ENCODE results near the gene CLASP1.
"Not testable (repeated sequence)": the region's sequence is repeated elsewhere in the genome, so short reads cannot be mapped to it uniquely, and the experiment has no call there.

CLASP1 gene

DNA sequence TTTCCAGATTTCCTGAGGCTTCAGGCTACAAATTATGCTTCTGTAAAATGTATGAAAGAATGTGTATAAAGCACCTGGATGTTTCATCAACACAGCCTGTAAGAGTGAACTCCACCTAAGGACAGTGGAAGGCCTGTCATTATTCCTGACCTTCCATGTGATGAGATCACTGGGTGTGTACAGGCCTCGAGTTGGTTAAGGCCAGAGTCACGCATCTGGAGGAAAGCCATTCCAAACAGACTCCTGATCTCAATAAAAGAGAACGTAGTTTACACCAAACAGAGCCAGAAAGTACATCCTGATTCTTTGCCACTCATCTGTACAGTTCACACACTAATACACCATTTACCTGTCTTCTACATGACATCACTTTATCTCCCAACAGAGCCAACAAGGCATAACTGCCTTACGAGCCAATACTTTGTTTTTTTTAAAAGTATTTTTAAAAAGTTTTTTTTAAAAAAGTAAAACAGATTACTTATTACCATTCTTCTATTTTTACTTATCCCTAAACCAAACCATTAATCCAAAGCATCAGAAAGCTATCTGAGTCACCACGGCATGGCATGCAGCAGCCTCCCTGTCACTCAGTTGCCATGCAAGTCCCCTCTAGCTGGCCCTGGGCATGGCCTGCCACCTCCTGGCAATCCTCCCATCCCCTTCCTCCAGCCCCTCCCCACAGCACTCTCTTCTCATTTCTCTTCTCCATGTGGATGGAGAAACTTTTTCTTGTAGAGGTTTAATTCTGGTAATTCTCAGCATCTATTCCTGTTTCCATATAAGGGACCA, 285.4 kb downstream of the CLASP1 start:
- no peak for DNase-seq

DNA sequence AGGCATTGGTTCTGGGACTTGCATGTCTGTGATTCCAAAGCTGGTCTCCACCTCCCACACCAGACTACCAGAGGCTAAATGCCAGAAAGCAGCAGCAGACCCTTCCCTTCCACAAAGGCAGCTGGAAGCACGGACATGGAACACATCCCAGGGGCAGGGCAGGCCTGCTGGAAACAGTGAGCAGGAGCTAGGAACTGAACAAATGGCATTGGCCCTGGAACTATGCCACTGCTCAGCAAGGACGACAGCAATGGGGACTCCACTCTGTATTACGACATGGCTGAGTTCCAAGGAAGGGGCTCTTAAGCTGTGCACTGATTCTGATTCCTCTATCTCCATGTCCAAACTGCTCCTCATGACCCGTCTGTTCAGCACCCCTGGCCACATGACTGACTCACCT, 286.5 kb downstream of the CLASP1 start:
- DNase-seq, result no peak

DNA sequence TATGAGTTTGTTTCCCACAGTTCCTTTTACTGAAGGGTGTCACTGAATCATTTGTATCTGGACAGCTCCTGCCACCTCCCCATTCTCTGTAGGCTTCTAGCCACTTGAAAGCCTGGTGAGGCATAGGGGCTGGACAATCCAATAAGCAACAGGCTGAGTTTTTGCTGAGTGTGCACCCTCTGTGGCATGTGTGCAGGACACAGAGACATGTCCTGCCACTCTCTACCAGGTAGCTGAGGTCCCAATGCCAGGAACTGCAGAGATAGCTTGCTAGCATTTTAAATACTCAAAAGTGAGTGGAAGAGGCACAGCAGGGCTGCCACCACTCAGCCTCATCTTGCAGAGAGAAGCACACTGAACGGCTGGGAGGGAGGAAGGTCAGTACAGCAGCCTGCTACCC, 287.0 kb downstream of the CLASP1 start:
- no peak for DNase-seq

DNA sequence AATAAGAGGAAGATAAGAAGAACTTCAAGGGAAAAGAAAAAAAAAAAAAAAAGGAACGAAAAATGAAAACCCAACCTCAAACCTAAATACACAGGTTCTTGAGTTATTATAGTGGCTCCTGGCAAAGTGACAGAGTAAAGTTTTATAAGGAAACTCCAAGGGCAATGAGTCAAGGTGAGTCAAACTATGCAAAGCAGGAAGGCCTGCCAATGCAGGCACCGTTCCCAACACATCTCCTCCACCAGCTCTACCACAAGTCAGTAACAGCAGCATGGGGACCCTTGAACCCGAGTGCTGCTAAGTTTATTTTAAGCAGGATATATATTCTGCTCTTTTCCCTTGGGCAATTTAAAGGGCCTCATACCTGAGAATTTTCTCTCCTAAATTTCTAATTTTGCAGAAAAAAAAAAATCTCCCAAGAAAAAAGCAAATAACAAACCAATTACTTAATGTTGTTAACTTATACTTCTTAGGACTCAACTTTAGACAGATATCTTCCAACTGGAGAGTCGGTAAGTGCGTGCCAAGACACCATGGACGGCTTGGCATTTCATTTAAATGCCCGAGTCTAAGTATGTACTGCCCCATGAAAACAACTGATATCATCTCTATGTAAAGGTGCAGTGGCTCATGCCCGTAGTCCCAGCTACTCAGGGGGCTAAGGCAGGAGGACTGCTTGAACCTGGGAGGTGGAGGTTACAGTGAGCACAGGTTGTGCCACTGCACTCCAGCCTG, 288.5 kb downstream of the CLASP1 start:
- DNase-seq, result no peak

DNA sequence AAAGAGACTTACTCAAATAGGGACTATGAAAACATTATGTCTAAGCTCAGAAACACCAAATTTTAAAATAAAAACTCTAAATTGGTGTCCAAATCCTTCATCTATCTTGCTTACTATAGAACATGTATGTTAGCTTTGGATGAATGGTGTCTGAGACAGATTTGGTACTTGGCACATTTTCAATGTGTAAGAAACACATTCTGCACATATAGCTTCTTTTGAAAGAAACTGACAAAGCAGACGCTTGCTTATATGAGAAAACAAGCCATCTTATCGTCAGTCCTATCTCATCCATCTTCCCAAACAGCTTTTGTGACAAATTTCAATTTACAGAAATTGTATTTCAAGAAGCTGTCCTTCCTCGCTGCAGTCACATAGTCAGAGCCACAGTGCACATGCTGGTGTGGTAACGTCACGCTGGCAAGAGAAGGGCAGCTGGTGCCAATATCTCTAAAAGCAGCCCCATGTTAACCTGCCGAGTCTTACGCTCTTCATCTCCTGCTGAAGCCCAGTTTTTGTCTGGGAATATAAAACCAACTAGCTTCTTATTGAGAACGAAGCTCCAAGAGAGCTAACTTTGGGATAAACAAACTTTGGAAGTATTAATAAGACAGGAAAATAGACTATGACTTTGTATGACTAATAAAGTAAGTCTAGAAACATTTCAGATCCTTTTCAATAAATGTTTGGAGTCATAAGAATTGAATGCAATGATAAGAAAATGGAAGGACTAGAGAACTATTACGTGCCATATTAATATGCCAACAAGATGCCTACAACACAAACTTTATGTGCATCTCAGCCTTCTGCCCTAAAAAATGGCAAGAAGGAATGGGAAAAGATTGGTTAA, 289.3 kb downstream of the CLASP1 start:
- no peak for DNase-seq

DNA sequence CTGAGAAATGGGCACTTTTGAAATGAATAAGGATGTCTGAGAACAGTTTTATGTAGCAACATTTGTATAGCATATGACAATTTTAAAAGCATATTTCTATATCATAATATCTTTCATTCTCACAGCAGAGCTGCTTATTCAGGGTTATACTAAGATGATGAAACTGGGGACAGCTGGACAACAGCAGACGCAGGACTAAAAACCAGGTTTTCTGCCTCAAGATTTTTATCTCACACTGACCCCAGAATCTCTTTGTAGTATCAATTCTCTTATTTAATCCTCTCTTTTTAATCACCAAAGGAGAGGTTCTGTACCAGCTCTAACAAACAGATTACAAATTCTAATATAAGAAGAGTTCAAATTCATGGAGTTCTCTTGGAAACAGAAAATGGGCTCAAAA, 290.1 kb downstream of the CLASP1 start:
- DNase-seq, result no peak

DNA sequence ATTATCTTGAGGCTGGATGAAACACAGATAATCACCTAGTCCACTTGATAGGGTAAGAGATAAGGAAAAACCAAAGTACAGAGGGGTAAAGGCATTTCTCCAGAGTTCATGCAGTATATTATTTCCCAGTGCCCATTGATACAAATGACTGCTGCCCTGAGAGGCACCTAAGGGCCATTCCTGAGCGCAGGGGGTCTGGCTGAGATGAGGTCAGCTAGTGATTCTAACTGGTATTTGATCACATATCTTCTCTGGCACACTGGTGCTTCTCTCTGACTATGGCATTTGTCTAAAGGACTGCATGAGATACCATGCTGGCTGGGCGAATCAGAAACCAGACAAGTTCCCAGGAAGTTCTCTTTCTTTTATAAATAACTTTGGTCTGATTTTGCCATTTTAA, 291.0 kb downstream of the CLASP1 start:
- no peak for DNase-seq

DNA sequence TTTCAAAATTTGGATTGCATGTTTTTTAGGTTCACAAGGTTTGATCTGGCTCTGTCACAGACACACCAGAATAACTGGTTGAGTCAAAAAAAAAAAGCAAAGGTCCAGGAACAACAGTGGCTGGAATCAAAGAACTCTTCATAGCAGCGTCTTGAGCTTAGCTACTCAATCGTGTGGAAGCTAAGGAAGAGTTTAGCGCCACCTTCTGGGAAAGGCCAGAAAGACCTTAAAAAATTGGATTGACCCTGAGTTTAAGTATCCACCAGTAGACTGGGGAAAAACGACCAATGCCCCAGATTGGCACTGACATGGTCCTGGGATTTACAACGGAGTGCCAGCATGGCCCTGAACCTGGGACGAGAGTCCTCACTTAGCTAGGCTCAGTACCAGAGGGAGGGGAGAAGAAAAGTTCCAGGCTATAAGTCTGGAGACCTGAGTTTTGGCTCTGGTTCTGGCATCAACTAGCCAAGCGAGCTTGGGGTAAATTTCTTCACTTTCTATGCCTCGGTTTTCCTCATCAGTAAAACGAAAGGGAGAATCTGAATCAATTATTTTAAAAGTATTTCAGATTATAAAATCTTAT, 293.1 kb downstream of the CLASP1 start:
- DNase-seq, result peak; percentile 3

DNA sequence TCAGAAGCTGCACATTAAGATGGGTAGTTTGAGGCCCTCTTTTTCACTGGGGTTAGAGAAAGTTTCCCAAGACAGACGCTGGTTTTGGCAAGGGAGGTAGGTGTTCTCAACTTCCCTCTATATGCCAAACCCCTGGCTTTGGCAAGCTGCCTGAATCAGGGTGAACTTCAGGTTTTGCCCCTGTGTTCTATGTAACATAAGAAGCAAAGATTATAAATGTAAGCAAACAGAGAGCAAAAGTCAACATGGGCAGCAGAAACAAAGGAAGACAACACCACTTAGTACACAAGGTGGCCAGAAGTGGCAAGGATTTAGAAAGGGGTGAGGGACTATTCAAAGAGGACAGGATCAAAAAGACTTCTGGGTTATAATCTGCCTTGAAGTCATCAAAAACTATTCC, 293.8 kb downstream of the CLASP1 start:
- DNase-seq, result no peak

DNA sequence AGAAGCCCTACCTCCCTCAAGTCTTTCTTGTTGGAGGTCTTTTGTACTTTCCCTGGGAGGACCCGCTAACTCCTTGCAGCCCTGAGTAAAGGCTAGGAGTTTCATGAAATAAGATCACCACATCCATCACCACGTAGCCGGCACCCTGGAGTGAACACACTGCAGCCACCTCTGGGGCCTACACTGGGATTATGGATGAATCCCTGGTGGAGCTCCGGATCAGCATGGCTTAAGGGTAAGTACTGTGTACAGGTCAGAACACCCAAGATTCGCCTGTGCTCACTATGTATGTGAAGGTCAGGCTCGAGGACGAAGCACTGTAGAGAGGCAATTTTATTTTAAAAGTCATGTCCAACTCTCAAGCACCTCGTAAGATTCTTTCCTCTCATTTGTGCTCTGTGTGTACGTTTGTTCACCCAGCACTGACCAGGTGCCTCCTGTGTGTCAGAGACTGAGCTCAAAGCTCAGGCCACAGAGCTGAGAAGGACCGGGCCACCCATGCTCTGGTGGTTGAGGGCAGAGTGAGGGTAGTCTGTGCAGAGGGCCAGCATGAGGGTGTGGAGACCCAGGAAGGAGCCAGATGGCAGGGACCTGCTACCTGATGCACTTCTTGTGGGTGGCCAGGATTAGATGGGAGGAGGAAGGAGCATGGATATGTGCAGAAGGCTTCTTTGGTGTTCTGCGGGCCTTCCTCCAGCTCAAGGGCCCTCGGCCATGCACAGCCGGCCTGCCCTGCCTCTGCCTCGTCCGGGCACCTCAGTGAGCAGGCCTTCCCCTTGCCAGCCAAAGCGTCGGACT, 297.5 kb downstream of the CLASP1 start:
- DNase-seq, result no peak

DNA sequence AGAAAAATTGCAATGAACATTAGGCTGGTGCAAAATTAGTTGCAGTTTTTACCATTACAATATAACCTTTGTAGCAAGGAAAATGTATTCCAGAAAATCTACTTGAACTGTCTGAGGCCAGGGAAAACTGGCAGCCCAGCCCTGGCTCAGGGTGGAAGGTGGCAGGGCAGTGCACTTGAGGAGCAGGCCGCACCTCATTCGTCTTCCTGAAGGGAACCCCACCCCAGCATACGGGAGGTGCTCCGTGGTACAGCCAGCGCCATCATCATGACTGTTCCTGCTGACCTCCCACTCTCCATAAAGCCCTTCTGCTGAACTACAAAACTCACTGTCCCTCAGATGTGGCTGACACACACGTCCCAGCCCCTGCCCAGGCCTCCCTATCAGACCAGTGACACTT, 298.4 kb downstream of the CLASP1 start:
- no peak for DNase-seq

DNA sequence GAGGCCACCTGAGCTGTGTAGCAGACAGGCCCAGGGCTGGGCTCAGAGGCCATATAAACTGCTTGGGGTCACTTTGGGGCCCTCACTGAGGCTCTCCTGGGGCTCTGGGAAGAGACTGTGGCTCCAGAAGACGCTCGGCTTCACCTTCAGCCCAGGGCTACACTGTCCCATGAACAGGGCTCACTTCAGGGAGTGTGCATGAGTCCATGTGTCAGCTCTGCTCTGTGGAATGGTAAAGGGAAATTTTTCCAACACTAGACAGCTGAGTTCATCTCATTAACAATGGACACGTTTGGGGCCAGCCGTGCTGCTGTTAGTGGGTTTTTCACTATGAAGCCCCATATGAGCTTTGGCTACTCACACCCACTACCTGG, 298.9 kb downstream of the CLASP1 start:
- no peak for DNase-seq

DNA sequence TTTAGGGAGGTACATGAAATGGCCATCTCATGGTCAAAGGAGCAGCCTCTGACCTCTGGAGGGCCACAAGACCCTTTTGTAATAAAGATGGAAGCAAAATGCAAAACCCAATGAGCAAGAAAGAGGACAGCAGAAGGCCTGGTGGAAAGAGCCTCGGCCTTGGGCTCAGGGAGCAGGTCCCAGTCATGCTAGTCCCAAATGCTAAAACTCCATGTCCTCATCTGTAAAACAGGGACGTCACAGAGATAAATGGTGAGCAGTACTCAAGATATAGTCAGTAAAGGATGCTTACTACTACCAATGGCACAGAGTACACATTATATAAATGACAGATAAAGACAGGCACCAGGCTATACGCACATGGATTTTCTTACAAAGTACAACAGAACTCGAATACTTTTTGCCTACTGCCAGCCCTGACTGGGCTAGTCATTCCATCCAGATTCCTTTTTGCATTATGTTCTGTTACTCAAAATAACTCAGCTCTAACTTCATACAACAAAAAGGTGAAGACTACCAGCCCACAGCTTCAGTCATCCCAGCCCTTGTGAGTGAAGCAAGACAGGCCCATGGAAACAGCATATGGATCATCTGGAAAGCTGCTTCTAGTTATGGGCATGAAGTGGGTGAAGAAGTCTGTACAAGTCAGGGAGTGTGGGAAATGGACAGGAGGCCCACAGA, 299.4 kb downstream of the CLASP1 start:
- no peak for DNase-seq

DNA sequence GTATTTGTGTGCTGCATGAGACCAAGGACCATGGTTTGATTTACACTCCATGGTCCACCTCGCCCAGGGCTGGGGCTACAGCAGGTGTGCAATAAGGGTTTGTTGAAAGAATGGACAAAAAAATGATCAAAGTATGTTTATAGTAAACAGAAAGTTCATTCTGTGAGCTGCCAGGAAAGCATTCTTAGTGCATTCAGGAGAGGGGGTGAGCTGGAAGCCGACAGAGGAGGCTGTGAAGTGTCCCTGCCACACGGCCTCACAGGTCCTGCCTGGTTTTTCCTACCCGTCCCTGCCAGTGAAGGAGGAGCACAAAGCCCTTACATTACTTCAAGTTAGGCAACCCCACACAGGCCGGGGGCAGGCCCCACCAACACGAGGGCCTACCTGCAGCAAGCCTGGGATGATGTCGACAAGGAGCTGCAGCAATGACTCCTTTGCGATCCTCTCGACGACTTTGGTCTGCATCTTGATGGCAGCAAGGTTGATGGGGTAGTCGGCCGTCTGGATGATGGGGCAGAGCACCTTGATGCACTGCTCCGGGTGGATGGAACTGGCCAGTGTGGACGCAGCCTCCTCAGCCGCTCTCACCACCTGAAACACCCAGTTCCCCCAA, 301.0 kb downstream of the CLASP1 start:
- DNase-seq, result no peak

DNA sequence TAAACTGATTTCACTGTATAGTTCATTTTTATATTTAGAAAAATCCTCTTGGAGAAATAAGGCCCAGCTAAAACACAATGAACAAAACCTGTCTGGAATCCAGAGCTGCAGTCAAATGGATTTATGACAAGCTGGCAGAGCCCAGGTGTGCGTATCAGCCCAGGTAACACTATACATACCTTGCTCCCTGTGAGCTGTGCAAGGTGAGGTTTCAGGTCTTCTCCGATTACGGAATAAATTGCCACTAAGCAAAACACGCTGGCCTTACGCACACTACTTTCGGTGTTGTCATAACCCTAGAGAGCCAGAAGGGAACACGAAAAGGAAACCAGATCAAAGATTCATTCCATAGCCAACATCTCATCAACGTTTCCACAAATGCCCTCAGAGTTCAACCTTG, 302.4 kb downstream of the CLASP1 start:
- no peak for DNase-seq

DNA sequence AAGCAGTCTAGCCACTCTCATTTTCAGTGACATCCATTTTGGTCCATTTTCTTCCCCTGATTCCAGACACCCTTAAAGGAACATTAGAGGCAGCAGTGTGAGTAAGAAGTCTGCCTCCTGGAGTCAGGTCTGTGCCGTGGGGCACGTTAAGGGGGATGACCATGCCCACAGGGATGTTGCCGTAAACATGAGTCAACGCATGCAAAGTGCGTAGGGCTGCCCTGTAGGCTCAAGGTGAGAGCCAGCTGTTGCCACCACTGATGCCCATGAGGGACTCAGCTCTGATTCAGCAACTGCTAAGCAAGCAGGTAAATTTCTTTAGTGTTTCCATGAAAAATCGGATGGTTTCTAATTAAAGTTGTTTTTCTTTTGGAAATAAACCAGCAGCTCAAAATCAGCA, 302.9 kb downstream of the CLASP1 start:
- no peak for DNase-seq

DNA sequence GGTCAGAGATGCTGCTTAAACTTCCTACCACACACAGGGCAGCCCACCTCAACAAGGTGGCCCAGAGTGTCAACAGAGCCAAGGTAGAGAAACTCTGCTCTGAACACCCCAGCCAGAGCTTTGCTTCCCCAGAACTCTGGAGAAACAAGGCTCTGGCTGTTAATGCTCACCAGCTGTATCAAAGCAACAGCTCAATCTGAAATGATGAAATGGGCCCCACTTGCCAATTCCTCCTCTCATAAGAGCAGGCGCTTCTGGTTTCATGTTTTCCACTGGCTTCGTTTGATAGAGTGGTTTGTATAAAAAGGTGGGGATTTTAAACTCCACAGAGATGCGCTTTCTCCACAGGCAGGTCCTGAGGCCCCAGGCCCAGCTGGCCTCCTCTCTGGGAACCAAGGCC, 303.4 kb downstream of the CLASP1 start:
- DNase-seq, result no peak

DNA sequence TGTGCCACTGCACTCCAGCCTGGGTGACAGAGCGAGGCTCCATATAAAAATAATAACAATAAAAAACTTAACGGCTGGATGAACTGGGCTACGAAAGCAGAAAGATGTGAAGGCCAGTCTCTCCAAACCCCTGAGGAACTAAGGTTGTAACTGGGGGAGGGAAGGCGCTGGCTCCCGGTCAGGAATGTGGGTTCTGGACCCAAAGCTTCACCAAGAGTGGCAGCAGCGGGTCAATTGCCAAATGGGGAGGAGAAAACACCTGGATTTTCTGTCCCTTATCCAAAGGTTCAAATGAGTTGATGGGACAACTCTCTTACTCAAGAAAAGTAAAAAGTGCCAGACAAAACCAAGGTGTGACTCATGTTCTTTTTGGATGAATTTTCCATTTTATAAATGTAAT, 304.2 kb downstream of the CLASP1 start:
- DNase-seq, result no peak

DNA sequence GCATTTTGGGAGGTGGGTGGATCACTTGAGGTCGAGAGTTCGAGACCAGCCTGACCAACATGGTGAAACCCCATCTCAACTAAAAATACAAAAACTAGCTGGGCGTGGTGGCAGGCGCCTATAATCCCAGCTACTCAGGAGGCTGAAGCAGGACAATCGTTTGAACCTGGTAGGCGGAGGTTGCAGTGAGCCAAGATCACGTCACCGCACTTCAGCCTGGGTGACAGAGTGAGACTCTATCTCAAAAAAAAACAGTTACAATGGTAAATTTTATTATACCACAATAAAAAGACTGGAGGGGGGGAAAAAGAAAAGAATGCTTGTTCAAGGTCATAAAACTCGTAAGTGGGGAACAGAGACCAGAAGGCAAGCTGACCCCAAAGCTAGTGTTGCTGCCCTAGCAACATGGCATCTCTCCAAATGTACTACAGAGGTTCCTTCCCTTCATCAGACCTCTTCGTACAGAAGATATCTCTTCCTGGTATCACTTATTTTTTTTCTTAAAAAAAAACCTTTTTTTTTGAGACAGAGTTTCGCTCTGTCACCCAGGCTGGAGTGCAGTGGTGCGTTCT, 305.3 kb downstream of the CLASP1 start:
- DNase-seq, result not testable (repeated sequence)

DNA sequence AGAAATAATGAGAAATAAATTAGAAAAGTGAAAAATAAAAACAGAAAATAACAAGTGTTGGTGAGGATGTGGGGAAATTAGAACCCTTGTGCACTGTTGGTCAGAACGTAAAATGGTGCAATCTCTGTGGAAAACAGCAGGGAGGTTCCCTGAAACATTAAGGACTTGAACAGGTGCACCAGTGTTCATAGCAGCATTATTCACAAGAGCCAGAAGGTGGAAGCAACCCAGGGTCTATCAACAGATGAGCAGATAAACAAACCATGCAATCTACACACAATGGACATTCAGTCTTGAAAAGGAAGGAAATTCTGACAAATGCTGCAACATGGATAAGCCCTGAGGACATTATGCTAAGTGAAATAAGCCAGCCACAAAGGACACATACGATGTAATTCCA, 306.1 kb downstream of the CLASP1 start:
- no peak for DNase-seq

DNA sequence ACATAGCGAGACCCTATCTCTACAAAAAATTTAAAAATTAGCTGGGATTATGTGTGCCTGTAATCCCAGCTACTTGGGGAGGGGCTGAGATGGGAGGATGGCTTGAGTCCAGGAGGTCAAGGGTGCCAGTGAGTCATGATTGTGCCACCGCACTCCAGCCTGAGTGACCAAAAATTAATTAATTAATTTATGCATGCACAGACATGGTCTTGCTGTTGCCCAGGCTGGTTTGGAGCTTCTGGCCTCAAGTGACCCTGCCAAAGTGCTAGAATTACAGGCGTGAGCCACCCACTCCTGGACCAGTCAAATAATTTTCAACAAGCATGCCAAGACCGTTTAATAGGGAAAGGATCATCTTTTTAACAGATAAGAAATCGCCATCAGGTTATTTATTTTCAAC, 306.5 kb downstream of the CLASP1 start:
- DNase-seq, result no peak

Measured in NCI-H748 treated with DMSO at 0.1 percent for 48 hours (cell line).